OCI-LY3 (cell line): ENCODE results near the gene TMC6.

ENCODE experiments used
- H2AFZ ChIP-seq: fragments of 200-600, 300-600 bp; shearing (Covaris generic); 2 replicates; pipeline ENCODE4 v1.6.0; 2014; ENCODE audit warnings: antibody characterized with exemption, low read depth, low read length
- H3K27ac ChIP-seq: fragments of 200-600, 300-600 bp; sonication (generic); 2 replicates; pipeline ENCODE4 v1.5.1; 2014; ENCODE audit warnings: mild to moderate bottlenecking, low read length, moderate library complexity, mixed read lengths
- H3K27me3 ChIP-seq: fragments of 200-600, 300-600 bp; sonication (generic); 2 replicates; pipeline ENCODE4 v1.6.1; 2014; ENCODE audit warnings: low read depth, low read length, mixed read lengths
- H3K36me3 ChIP-seq: fragments of 200-600, 300-600 bp; sonication (generic); replicated peaks from 2 replicates; pipeline ENCODE3; 2014; ENCODE audit warnings: low read depth, low read length, mixed read lengths
- H3K4me1 ChIP-seq: fragments of 300-600, 200-600 bp; sonication (generic); 2 replicates; pipeline ENCODE4 v1.6.1; 2014; ENCODE audit warnings: low read length, mixed read lengths
- H3K4me2 ChIP-seq: fragments of 200-600, 300-600 bp; sonication (generic); 2 replicates; pipeline ENCODE4 v1.6.1; 2014; ENCODE audit warnings: low read length, mixed read lengths
- H3K4me3 ChIP-seq: fragments of 300-600, 200-600 bp; sonication (generic); 2 replicates; pipeline ENCODE4 v1.5.1; 2014; ENCODE audit warnings: antibody characterized with exemption, mild to moderate bottlenecking, low read length, moderate library complexity
- H3K79me2 ChIP-seq: fragments of 300-600, 200-600 bp; shearing (Covaris generic); 2 replicates; pipeline ENCODE4 v1.6.1; 2014; ENCODE audit warnings: mild to moderate bottlenecking, low read length, mixed read lengths
- H3K9ac ChIP-seq: fragments of 300-600, 200-600 bp; shearing (Covaris generic); 2 replicates; pipeline ENCODE4 v1.6.0; 2014; ENCODE audit warnings: mild to moderate bottlenecking, low read length, moderate library complexity
- H3K9me3 ChIP-seq: fragments of 200-600, 300-600 bp; shearing (Covaris generic); 2 replicates; pipeline ENCODE4 v1.6.1; 2014; ENCODE audit warnings: low read length, mixed read lengths; ENCODE audit not compliant: insufficient read depth
- H4K20me1 ChIP-seq: fragments of 200-600, 300-600 bp; sonication (generic); 2 replicates; pipeline ENCODE4 v1.6.1; 2016; ENCODE audit warnings: low read length, mixed read lengths; ENCODE audit not compliant: insufficient read depth
- CTCF ChIP-seq: fragments of 200-600, 300-600 bp; sonication (generic); IDR thresholded peaks from 2 replicates; pipeline ENCODE4 v1.5.1; 2014; ENCODE audit warnings: antibody characterized with exemption, low read length, low read depth
- EZH2phosphoT487 ChIP-seq: fragments of 200-600 bp; shearing (Covaris generic); IDR thresholded peaks from 2 replicates; pipeline ENCODE4 v1.6.1; 2018; ENCODE audit warnings: antibody characterized with exemption, mixed run types, low read depth

The TMC6 gene

GRCh38 chr17:78154903-78155811 lies 26.6 kb upstream of the TMC6 start:
- Histone ChIP-seq H3K4me2 (peak overlapping the region; percentile 61), H3K27me3 (no peaks in the 10 kb centered on the region), H3K9me3 (no peaks in the 10 kb centered on the region), H3K4me1 (peaks cover 88% of the 10 kb centered on the region), H2AFZ (no peak overlapping the region), H4K20me1 (no peaks in the 10 kb centered on the region), H3K9ac (peak overlapping the region; percentile 67), H3K79me2 (no peaks in the 10 kb centered on the region), H3K4me3 (peak overlapping the region; percentile 20; the same call in 1 of the 2 replicates), H3K36me3 (no peaks in the 10 kb centered on the region), H3K27ac (peak overlapping the region; percentile 98)
- no peak for TF ChIP-seq CTCF
- no peak for TF ChIP-seq EZH2phosphoT487

- no peaks in the 10 kb centered on the region for H4K20me1 ChIP-seq
- H3K27me3 ChIP-seq: no peaks in the 10 kb centered on the region
- H3K79me2 ChIP-seq: 0 out of 2 replicates have a peak, but pooled peaks cover 2% of the 10 kb centered on the region
- H3K4me2 ChIP-seq: peak overlapping the region; percentile 10; the same call in 1 of the 2 replicates
- H2AFZ ChIP-seq: no peak overlapping the region
- H3K4me1 ChIP-seq: peaks cover 94% of the 10 kb centered on the region
- no peak for TF ChIP-seq CTCF
- no peak for TF ChIP-seq EZH2phosphoT487
- no peak overlapping the region for H3K4me3 ChIP-seq
- H3K36me3 ChIP-seq: no peaks in the 10 kb centered on the region
- peak overlapping the region; percentile 98 for H3K27ac ChIP-seq
- H3K9me3 ChIP-seq: no peaks in the 10 kb centered on the region
- H3K9ac ChIP-seq: peak overlapping the region; percentile 26; the same call in 1 of the 2 replicates
These were observed 23.0 kb upstream of the TMC6 start for GRCh38 chr17:78151514-78152008.

GRCh38 chr17:78148286-78149016 lies 19.9 kb upstream of the TMC6 start:
- no peaks in the 10 kb centered on the region for H3K9me3 ChIP-seq
- peak overlapping the region; percentile 47 for H3K4me3 ChIP-seq
- peak overlapping the region; percentile 94 for H3K27ac ChIP-seq
- H3K4me2 ChIP-seq: peak overlapping the region; percentile 71
- H3K9ac ChIP-seq: peak overlapping the region; percentile 79
- H3K36me3 ChIP-seq: no peaks in the 10 kb centered on the region
- no peaks in the 10 kb centered on the region for H3K27me3 ChIP-seq
- TF ChIP-seq EZH2phosphoT487 (no peak), CTCF (no peak)
- H3K4me1 ChIP-seq: peaks cover 96% of the 10 kb centered on the region
- H4K20me1 ChIP-seq: no peaks in the 10 kb centered on the region
- H3K79me2 ChIP-seq: peaks cover 6% of the 10 kb centered on the region; the same call in 1 of the 2 replicates
- no peak overlapping the region for H2AFZ ChIP-seq
